ACC112 (cell line): ENCODE measurements around the gene DNAJB13.

Experiments
- H2AFZ ChIP-seq: fragments of 200-600 bp; sonication (generic); one replicate; pipeline ENCODE4 v1.6.0; 2017; ENCODE audit warnings: antibody characterized with exemption, low read length; ENCODE audit not compliant: unreplicated experiment
- H3K27ac ChIP-seq: fragments of 200-600 bp; sonication (generic); 2 replicates; pipeline ENCODE4 v1.5.1; 2014; ENCODE audit warnings: low read depth, mild to moderate bottlenecking, antibody characterized with exemption, low read length, moderate library complexity
- H3K27me3 ChIP-seq: fragments of 200-600 bp; sonication (generic); 2 replicates; pipeline ENCODE4 v1.6.1; 2014; ENCODE audit warnings: mild to moderate bottlenecking, antibody characterized with exemption, low read length, moderate library complexity, mixed read lengths; ENCODE audit not compliant: insufficient read depth
- H3K36me3 ChIP-seq: fragments of 200-600 bp; sonication (generic); 2 replicates; pipeline ENCODE4 v1.6.1; 2016; ENCODE audit warnings: mild to moderate bottlenecking, antibody characterized with exemption, low read length, moderate library complexity, mixed read lengths; ENCODE audit not compliant: insufficient read depth
- H3K4me1 ChIP-seq: fragments of 200-600 bp; sonication (generic); one replicate; pipeline ENCODE4 v1.6.1; 2016; ENCODE audit warnings: low read length, mixed read lengths; ENCODE audit not compliant: insufficient read depth, unreplicated experiment, control insufficient read depth
- H3K4me3 ChIP-seq: fragments of 200-600 bp; sonication (generic); 2 replicates; pipeline ENCODE4 v1.5.1; 2014; ENCODE audit warnings: mild to moderate bottlenecking, low read depth, low read length
- H3K79me2 ChIP-seq: fragments of 200-600 bp; sonication (generic); one replicate; pipeline ENCODE4 v1.6.0; 2016; ENCODE audit warnings: low read length; ENCODE audit not compliant: control insufficient read depth, unreplicated experiment, insufficient read depth

Gene DNAJB13

GRCh38 chr11:74002832-74003231 is 52.0 kb downstream of the DNAJB13 start:
- no peak overlapping the region for H3K4me3 ChIP-seq
- no peaks in the 10 kb centered on the region for H3K4me1 ChIP-seq
- no peak overlapping the region for H2AFZ ChIP-seq
- no peak overlapping the region for H3K27ac ChIP-seq
- H3K36me3 ChIP-seq: no peaks in the 10 kb centered on the region
- H3K27me3 ChIP-seq: no peaks in the 10 kb centered on the region
- no peaks in the 10 kb centered on the region for H3K79me2 ChIP-seq

DNA sequence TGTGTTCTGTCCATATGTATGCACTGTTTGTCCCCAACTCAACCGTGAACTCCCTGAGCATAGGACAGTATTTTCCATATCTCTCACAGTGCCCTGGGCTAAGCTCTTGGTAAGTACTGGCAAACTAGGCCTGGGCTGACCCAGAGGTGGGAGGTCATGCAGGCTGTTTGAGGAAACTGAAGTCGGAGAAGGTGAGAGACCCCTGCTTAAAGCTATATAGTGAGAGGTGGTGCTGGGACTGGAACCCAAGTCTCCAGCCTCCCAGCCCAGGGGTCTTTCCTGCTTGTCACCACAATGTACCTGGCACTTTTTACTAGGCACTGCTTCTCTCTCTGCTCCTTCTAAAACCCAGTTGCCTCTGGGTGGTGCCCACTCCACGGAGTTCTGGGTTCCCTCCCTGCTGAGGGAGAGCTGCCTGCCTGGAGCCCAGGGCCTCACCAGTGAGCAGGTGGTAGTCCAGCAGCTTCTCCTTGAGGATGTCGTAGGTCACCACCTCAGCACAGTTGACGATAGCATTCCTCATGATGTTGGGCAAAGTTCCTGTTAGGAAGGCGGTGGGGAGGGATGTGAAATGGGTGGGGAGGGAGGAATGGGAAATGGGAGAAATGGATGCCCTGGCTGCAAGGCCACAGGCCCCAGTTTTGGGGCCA is 53.3 kb downstream of the DNAJB13 start:
- H3K27me3 ChIP-seq: no peaks in the 10 kb centered on the region
- no peak overlapping the region for H2AFZ ChIP-seq
- no peaks in the 10 kb centered on the region for H3K36me3 ChIP-seq
- no peaks in the 10 kb centered on the region for H3K79me2 ChIP-seq
- no peak overlapping the region for H3K4me3 ChIP-seq
- no peak overlapping the region for H3K27ac ChIP-seq
- H3K4me1 ChIP-seq: no peaks in the 10 kb centered on the region

DNA sequence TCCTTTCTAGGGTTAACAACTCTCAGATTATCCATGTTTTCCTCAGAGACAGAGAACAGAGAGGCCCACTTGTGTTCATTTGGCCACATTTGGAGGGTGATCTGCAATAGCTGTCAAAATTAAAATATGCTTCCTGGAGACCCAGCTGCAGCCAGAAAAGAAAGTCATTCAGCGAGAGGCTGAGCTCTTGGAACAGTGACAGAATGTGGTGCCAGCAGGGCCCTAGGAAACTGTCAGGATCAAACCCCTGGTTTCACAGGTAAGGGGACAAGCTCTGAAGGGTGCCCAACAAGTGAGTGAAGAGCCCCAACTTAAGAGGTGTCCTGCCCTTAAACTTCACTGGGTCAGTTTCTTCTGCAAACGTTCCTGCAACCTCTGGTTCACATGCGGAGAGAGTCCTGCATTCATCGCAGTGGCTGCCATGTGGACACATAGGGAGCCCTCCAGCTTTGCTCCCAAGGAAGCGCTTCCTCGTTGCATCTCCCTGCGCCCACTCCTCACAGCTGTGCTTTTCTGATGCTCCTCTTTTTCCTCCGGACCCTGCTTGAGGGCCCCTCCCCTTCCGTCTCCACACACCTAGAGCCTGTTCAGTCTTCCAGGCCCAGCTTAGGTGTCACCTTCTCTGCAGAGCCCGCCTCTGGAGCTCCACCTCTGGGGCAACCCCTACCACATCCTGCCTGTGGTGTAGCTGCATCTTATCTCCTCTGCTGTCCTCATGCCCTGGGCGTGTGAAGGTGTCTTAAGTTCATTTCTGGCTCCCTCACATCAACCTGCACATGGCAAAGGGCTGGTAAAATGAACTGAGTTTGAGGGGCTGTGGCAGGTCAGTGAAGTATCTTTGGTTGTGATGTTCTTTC is 54.2 kb downstream of the DNAJB13 start:
- Histone ChIP-seq H3K79me2 (no peaks in the 10 kb centered on the region), H3K4me1 (no peaks in the 10 kb centered on the region), H2AFZ (no peak overlapping the region), H3K36me3 (no peaks in the 10 kb centered on the region), H3K27ac (no peak overlapping the region), H3K27me3 (no peaks in the 10 kb centered on the region), H3K4me3 (no peak overlapping the region)

- H3K79me2 ChIP-seq: no peaks in the 10 kb centered on the region
- no peak overlapping the region for H2AFZ ChIP-seq
- no peak overlapping the region for H3K27ac ChIP-seq
- no peaks in the 10 kb centered on the region for H3K36me3 ChIP-seq
- no peaks in the 10 kb centered on the region for H3K4me1 ChIP-seq
- H3K27me3 ChIP-seq: no peaks in the 10 kb centered on the region
- H3K4me3 ChIP-seq: no peak overlapping the region
Observed at GRCh38 chr11:74005721-74006517, 55.1 kb downstream of the DNAJB13 start.

DNA sequence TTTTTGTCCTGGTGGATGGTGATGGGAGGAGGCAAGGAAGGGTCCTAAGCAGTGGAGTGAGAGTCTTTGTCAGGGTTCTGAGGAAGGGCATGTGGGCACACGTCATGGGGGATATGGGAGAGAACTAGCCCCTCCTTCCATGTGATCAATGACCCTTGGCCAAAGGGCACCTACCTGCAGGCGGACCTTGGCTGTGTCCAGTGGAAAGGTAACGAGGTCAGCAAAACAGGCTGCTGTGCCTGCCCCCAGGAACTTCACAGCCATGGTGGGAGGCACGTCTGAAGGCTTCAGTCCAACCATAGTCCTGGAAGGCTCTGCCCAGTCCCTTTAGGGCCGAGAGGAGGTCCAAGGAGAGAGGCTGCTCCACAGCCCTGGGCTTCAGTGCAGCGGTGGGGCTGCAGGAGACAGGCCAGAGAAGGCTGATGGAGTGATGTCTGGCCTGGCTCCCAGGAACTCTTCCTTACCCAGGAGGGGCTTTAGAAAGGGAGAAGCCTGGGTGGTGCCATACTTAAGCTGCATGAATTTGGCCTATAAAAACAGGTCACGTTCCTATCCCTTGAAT is 56.0 kb downstream of the DNAJB13 start:
- Histone ChIP-seq H3K27ac (no peak overlapping the region), H3K27me3 (no peaks in the 10 kb centered on the region), H3K36me3 (no peaks in the 10 kb centered on the region), H3K4me3 (no peak overlapping the region), H3K79me2 (no peaks in the 10 kb centered on the region), H2AFZ (no peak overlapping the region), H3K4me1 (peaks cover 8% of the 10 kb centered on the region)

DNA sequence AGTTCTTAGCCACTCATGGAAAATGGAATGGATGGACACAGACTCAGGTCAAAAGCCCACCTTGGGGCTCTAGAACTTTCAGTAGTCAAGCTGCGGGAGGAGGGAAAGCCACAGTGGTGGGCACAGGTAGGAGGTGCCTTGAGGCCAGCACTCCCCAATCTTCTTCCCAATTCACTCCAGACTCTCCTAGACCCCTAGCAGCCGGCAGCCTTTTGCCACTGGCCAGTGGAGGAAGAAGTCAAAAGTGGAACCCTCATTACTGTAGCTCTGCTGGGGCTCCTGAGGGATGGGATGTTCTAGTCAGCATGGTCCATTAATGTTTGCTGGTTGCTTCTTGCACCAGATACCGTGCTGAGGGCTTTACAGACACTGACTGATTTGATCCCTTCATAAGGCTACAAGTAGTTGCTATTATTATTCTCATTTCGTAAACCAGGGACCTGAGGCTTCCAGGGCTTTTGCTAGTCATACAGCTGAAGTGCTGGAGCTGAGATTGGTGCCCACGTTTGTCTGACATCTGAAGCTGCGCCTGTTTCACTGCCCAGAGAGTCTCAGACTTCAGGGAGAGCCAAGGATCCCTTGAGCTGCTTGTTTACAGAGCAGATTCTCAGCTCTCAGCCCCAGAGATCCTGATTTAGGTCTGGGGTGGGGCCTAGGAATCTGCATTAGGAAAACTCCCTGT is 57.0 kb downstream of the DNAJB13 start:
- Histone ChIP-seq H3K4me3 (no peak overlapping the region), H2AFZ (no peak overlapping the region), H3K36me3 (no peaks in the 10 kb centered on the region), H3K27ac (no peak overlapping the region), H3K4me1 (peaks cover 8% of the 10 kb centered on the region), H3K79me2 (no peaks in the 10 kb centered on the region), H3K27me3 (no peaks in the 10 kb centered on the region)

GRCh38 chr11:74008373-74009229 is 57.8 kb downstream of the DNAJB13 start, which contains the start of gene UCP3:
Gene UCP3 (minus strand): TSS chr11:74009085. CDS start chr11:74007042, 2,043 bp downstream.
- Histone ChIP-seq H3K4me1 (peaks cover 8% of the 10 kb centered on the region), H3K27ac (no peak within 1 kb of the TSS), H2AFZ (no peak within 1 kb of the TSS)

DNA sequence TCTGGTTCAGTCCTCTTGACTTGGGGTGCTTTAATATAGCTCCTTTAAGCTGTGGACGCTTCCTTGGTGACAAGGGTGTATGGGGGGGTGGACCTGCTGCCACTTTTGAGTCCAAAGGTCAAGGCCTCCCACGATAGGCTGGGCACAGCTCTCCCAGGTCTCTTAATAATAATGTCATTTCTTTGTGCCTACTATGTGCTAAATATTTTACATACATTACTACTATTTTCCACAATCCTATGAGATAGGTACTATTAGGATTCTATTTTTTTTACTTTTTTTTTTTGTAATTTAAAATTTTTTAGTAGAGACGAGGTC is 58.4 kb downstream of the DNAJB13 start:
- no peak overlapping the region for H2AFZ ChIP-seq
- no peaks in the 10 kb centered on the region for H3K79me2 ChIP-seq
- peaks cover 8% of the 10 kb centered on the region for H3K4me1 ChIP-seq
- H3K27ac ChIP-seq: no peak overlapping the region
- no peaks in the 10 kb centered on the region for H3K27me3 ChIP-seq
- no peak overlapping the region for H3K4me3 ChIP-seq
- H3K36me3 ChIP-seq: no peaks in the 10 kb centered on the region

More at GRCh38 chr11:74008373-74009229, 57.8 kb downstream of the DNAJB13 start, which contains the start of gene UCP3:
- Histone ChIP-seq H3K4me3 (no peak within 1 kb of the TSS), H3K27me3 (no peaks in the 10 kb centered on the region), H3K79me2 (no peaks in the 10 kb centered on the region), H3K36me3 (no peaks in the 10 kb centered on the region)

- no peak overlapping the region for H3K27ac ChIP-seq
- no peak overlapping the region for H2AFZ ChIP-seq
- H3K4me3 ChIP-seq: no peak overlapping the region
- peaks cover 8% of the 10 kb centered on the region for H3K4me1 ChIP-seq
- no peaks in the 10 kb centered on the region for H3K79me2 ChIP-seq
- no peaks in the 10 kb centered on the region for H3K27me3 ChIP-seq
- no peaks in the 10 kb centered on the region for H3K36me3 ChIP-seq
Observed at GRCh38 chr11:74009675-74010305, 59.0 kb downstream of the DNAJB13 start.
